Activated gamma-delta T cell treated with anti-CD3 and anti-CD28 coated beads, Interleukin-2, amount 50 U/mL, for 16 hours (primary cell): ENCODE data around the gene PXYLP1.

Experiments
- DNase-seq: peaks from one replicate; pipeline ENCODE4 v3.0.0-alpha.2; 2020; ENCODE audit warnings: low read depth

PXYLP1 gene

DNA sequence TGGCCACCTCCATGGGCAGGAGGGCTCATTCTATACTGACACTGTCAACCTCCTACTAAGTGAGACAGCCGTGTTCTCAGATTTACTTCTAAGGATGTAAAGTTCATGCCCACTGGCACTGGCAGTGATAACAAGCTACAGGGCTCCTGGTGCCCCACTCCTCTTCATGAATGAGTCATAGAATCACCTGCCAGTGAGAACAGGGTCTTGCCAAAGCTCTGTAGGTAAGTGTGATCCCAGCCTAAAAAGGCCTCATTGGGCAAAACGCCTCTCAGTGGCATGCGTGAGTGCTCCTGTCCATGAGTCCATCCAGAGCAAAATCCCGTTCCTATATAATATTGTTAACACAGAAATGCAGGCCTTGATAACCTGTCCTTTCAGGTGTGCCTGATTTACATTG, 17.4 kb downstream of the PXYLP1 start:
- no peak for DNase-seq

- DNase-seq = no peak
Observed at GRCh38 chr3:141250342-141250741, 18.7 kb downstream of the PXYLP1 start.

DNA sequence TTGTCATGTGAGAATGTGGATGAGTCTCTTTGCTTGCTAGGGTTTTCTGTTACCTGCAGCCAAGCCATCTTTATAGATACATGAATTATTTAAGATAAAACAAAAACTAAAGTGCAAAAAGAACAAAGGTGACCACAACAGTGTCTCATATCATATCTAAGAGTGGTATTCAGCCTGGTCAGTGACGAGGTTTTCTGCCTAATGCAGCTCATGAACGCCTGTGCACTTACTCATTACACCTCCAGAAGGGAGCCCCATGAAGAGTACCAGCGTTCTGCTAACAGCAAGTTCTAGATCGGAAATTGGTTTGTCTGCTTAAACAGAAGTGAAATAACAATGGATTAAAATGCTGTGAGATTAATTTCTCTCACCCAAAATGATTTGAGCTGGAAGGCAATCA, 19.2 kb downstream of the PXYLP1 start:
- DNase-seq = no peak

DNA sequence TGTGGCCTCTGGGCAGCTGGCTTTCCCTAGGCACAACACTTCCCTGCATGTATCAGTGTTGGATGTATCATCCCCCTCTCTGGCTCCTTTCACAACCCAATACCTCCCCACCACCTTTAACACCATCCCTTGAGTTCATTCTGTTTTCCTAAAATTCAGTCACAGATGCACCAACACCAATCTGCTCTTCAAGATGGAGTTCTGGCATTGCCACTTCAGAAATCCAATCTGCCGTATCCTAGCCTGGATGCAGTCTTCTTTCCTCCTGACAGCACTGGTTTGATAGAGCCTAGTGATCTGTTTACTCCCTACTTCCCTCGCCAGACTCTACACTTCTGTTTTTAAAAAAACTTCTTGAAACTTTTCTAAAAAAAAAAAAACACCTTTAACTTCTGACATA, 21.7 kb downstream of the PXYLP1 start:
- no peak for DNase-seq

GRCh38 chr3:141253811-141254210, 22.2 kb downstream of the PXYLP1 start:
- no peak for DNase-seq

GRCh38 chr3:141255137-141255845, 23.7 kb downstream of the PXYLP1 start:
- DNase-seq = no peak

DNA sequence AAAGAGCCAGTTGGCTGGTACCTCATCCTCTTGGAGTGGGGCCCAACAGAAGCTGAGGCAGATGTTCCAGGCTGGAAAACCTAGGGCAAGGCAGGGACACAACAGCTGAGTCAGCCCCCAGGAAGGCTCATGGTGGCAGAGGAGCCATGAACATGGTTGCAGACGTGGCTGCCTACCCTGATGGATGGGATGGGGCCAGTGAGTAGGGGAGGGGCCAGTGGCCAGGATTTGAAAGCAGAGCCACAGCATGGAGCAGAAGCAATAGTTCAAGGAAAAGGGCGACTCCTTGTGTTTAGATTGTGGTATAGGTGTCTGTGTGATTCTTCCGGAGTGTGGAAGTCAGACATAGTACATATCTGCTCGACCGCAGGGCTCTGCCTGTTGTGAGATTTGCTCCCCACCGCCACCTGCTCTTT, 24.2 kb downstream of the PXYLP1 start:
- DNase-seq = no peak

DNA sequence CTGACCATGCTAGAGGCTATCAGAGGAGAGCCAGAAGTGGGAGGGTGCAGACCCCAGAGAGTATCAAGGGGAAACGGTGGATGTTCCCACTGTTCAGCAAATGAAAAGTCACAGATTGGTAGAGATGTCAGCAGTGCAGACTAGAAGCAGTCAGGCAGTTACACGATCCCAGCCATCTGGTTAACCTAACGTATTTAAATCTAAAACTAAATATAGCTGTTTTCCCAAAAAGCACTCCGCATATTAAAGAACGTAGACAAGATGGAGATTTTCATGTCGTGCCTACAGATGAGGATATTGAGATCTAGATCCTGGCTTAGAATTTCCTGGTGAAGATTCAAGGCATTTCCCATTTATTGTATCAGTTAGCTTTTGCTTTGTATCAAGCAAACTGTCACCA, 25.2 kb downstream of the PXYLP1 start:
- no peak for DNase-seq

DNA sequence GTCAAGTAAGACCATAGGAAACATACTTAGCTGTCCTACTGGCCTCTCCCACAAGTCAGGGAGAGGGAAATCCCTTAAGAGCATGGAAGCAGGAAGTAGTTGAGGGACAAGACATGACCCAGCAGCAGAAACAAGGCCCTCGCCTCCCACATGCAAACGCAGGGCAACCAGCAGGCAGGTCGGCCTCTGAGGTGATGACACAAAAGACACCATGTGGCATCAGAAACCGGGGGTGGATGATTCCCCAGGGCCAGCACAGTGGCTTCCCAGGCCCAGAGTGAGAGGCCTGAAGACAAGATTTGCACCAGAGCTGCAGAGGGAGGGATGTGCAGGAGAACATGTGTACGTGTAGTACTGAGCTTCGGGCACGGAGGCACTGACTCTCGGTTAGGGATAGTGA, 26.3 kb downstream of the PXYLP1 start:
- DNase-seq = no peak

DNA sequence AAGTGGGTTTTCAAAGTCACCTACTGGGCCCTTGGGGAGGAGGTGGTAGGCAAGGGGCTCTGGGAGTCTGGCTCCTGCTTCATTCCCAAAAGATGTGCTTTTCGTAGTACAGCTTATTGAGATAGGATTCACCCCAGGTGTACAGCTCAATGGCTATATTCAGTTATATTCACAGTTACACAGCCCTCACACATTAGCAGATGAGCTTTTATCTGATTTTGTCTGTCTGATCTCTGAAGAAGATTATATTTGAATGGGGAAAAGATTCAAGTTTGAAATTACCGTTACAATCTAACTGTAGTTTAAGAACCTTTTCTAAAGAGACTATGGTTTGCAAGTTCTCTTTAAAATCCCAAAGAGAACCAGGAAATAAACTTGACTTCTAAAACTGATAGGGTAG, 27.3 kb downstream of the PXYLP1 start:
- no peak for DNase-seq

GRCh38 chr3:141259821-141260629, 28.4 kb downstream of the PXYLP1 start:
- no peak for DNase-seq

- DNase-seq = no peak
Observed at GRCh38 chr3:141260630-141260927, 29.0 kb downstream of the PXYLP1 start.

DNA sequence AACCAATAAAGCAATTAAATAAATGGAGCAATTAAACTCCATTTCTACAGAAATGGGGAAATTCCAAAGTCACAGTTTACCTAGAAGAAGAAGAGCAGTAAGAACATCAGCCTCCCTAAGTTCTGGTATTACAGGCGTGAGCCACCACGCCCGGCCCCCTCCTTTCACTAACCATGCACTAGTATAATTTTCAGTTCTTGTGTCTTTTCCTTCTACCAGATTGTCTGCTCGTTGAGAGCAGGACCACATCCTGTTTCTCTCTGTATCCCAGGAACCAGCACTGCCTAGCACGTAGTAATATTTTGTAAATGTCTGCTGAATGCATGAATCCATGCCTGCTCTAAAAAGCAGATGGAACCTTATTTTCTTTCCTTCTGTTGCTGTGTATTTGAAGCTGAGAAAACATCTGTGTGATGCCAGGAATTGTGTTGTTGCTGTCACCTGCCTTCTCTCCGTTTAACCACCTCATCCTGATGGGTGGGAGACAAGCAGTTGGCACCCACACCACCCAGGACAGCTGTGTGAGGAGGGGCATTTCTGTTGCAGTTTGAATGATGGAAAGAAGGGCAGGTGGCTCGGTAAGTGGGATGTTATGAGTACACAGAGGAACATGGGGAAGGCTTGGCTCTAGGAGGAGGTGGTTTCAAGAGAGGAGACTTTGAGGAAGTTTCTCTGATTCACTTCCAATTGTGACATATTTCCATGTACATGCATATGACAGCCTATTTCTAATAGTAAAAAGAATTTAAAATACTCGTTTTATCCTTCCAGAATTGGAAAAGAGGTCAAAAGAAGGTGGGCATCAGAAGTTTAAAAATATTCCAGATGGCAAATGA, 30.1 kb downstream of the PXYLP1 start:
- DNase-seq = no peak

DNA sequence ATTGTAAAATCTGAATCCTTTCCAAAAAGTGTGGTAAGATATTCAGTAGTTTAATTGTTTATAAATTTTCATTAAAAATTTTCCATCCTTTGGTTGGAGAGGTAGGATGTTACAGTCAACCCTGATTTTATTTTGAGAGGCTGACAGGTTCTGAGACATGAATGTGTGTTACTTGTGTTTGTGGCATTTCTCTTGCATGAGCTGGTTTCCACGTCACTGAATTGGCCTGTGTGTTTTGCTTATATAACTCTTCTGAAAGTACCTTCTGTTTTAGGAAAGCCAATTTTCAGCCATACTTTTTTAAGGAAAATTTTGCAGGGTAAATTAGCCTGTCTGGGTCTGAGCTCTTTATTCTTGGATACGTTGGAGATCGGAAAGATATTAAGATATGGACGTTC, 30.7 kb downstream of the PXYLP1 start:
- DNase-seq = no peak

GRCh38 chr3:141266186-141266585, 34.6 kb downstream of the PXYLP1 start:
- no peak for DNase-seq

- peak; percentile 24 for DNase-seq
Observed at GRCh38 chr3:141266797-141267555, 35.4 kb downstream of the PXYLP1 start.

GRCh38 chr3:141267629-141268028, 36.0 kb downstream of the PXYLP1 start:
- no peak for DNase-seq

DNA sequence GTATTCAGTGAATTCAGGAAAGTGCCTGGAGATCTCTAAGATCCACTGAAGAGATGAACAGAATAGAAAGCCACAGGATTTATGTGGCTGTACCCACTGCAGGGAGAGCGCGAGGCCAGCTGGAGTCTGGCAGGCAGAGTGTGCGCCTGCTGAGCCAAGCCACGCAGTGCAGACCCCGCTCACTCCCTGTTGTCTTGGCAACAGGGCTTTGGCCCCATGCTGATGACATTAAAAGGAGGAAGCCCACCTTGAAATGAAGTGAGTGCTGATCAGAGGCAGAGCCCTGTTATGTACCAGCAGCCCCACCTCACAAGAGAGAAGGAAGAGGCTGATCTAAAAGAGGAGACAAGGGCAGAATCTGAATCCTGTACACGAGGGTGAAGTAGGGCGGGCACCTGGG, 36.7 kb downstream of the PXYLP1 start:
- DNase-seq = no peak

GRCh38 chr3:141268791-141269190, 37.2 kb downstream of the PXYLP1 start:
- no peak for DNase-seq

DNA sequence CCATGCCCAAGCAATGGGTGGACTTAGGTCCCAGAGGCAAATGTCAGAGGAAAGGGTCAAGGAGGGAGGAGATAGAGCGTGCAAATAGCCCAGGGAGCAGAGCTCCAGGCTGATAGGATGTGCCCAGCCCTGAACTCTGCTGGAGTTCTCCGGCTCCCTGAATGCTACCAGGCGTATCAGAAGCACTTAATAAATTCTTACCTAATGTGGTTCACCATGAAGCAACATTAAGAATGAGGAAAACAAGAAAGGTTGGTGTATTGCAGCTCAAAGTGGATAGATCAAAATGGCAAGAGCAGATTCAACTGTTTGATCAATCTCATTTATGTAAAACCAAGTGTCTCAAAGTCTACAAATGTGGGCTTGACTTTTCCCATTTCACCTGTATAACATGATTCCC, 38.3 kb downstream of the PXYLP1 start:
- DNase-seq = no peak

GRCh38 chr3:141271279-141272030, 39.8 kb downstream of the PXYLP1 start:
- no peak for DNase-seq
